Progenitor cell of endocrine pancreas (in vitro differentiated cells): ENCODE measurements around the gene HEMGN. TPM values are rescaled to one million over a fixed set of nuclear protein-coding genes. Genes with fewer than 3 reads are reported as not detected.

ENCODE experiments used
- DNase-seq: peaks from one replicate; pipeline ENCODE4 v3.0.0; 2021; ENCODE audit warnings: low spot score; ENCODE audit not compliant: unreplicated experiment
- H3K27ac Mint-ChIP-seq: 2 replicates; pipeline ENCODE4 v1.8.0; 2021; ENCODE audit warnings: mild to moderate bottlenecking, moderate library complexity, mixed read lengths
- H3K27me3 Mint-ChIP-seq: 2 replicates; pipeline ENCODE4 v1.8.0; 2021; ENCODE audit warnings: mixed read lengths
- H3K36me3 Mint-ChIP-seq: 2 replicates; pipeline ENCODE4 v1.8.0; 2022; ENCODE audit warnings: mixed read lengths; ENCODE audit not compliant: insufficient read depth
- H3K4me1 Mint-ChIP-seq: 2 replicates; pipeline ENCODE4 v1.8.0; 2021; ENCODE audit warnings: low read depth, mixed read lengths
- H3K4me3 Mint-ChIP-seq: 2 replicates; pipeline ENCODE4 v1.8.0; 2021; ENCODE audit warnings: low read depth, mild to moderate bottlenecking, moderate library complexity, mixed read lengths
- H3K9me3 Mint-ChIP-seq: 2 replicates; pipeline ENCODE4 v1.8.0; 2021; ENCODE audit warnings: low read depth, mixed read lengths
- total RNA-seq: library from RNA; stranded (reverse); gene quantifications from 2 replicates; pipeline ENCODE4 v1.2.1, GENCODE V29; 2021
- TF ChIP-seq, protein P1 (sequence below): fragments of 200-600 bp; sonication (generic); IDR thresholded peaks from one replicate; pipeline ENCODE4 v1.5.0; 2021; ENCODE audit warnings: antibody characterized with exemption, mild to moderate bottlenecking; ENCODE audit not compliant: unreplicated experiment

HEMGN gene
- total RNA-seq, 1 donor from 2014 or later, result not detected

DNA sequence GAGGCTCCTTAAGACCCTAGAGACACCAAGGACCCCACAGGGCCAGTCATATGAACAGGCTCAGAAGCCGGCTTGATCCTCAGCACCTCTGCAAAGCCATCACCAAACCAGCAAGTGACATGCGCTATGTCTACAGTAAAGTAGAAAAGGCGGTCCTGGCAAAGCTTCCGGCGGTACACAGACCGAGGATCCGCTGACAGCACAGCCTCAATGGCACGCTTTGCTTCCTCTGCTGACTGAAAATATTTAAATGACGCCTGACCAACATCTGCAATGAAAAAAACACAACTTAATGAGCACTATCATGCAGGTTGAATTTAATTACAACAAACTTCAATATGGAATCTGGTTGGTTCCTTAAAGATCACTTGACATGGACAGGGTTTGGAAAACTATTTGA, 33.2 kb downstream of the HEMGN start:
- Mint-ChIP-seq H3K36me3 (peaks cover 8% of the 10 kb centered on the region), H3K4me1 (no peaks in the 10 kb centered on the region), H3K27ac (no peak overlapping the region), H3K9me3 (no peaks in the 10 kb centered on the region), H3K27me3 (no peaks in the 10 kb centered on the region), H3K4me3 (no peak overlapping the region)
- DNase-seq, result no peak
- TF ChIP-seq, protein P1, sequence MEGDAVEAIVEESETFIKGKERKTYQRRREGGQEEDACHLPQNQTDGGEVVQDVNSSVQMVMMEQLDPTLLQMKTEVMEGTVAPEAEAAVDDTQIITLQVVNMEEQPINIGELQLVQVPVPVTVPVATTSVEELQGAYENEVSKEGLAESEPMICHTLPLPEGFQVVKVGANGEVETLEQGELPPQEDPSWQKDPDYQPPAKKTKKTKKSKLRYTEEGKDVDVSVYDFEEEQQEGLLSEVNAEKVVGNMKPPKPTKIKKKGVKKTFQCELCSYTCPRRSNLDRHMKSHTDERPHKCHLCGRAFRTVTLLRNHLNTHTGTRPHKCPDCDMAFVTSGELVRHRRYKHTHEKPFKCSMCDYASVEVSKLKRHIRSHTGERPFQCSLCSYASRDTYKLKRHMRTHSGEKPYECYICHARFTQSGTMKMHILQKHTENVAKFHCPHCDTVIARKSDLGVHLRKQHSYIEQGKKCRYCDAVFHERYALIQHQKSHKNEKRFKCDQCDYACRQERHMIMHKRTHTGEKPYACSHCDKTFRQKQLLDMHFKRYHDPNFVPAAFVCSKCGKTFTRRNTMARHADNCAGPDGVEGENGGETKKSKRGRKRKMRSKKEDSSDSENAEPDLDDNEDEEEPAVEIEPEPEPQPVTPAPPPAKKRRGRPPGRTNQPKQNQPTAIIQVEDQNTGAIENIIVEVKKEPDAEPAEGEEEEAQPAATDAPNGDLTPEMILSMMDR, result no peak

DNA sequence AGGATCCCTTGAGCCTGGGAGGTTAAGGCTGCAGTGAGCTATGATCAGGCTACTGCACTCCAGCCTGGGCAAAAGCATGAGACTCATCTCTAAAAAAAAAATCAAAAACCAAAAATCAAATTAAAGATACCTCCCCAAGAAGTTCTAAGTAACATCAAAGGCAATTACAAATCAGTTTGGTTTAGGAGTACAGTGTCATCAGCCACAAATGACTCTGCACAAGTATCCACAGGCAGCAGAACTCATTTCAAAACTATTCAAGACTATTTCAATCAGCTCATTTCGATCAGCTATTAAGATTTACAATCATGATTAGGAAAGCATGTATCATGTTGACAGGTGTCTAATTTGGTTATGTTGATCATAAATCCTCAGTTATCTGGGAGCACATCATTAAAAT, 34.8 kb downstream of the HEMGN start:
- TF ChIP-seq, protein P1, result no peak
- no peak overlapping the region for H3K27ac Mint-ChIP-seq
- no peaks in the 10 kb centered on the region for H3K27me3 Mint-ChIP-seq
- DNase-seq, result no peak
- no peaks in the 10 kb centered on the region for H3K4me1 Mint-ChIP-seq
- H3K4me3 Mint-ChIP-seq, result no peak overlapping the region
- H3K9me3 Mint-ChIP-seq, result no peaks in the 10 kb centered on the region
- peaks cover 8% of the 10 kb centered on the region for H3K36me3 Mint-ChIP-seq

DNA sequence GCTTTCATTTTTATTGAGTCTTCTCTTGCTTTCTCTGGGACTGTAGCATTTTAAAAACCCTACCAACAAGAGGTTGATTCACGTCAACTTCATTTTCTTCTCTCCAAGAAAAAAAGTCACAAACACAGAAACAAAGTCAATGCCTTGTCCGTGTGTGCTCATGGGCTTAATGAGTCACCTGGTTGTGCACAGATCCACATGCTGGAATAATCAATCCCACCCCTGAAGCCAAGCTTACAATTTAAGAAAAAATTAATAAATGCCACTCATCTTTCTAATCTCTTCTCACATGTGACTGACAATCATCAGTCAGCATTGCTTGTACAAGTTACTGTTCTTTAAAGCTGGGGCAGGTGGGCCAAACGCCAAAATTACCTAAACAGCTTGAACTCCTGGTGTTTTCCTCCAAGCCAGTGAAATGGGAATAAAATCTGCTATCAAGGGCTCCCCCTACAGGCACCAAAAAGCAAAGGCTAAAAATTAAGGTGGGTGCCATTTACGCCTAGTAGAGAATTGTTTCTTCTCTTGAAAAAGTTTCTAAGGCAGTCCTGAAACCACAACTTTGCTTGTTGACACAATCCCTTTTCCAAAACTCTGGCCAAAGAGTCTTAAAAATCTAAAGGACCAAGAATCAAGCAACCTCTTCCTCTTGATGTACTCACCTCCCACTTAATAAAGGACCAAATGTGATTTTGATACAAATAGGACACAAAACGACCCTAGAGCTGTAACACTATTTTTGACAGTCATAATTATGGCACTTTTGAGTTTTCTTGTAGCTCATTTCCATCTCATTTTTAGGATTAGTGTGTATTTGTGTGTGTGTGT, 37.0 kb downstream of the HEMGN start:
- Mint-ChIP-seq H3K27me3 (no peaks in the 10 kb centered on the region), H3K27ac (no peak overlapping the region), H3K36me3 (peaks cover 5% of the 10 kb centered on the region), H3K4me1 (no peaks in the 10 kb centered on the region), H3K4me3 (no peak overlapping the region), H3K9me3 (no peaks in the 10 kb centered on the region)
- DNase-seq, result no peak
- TF ChIP-seq, protein P1, result peak; percentile 79

DNA sequence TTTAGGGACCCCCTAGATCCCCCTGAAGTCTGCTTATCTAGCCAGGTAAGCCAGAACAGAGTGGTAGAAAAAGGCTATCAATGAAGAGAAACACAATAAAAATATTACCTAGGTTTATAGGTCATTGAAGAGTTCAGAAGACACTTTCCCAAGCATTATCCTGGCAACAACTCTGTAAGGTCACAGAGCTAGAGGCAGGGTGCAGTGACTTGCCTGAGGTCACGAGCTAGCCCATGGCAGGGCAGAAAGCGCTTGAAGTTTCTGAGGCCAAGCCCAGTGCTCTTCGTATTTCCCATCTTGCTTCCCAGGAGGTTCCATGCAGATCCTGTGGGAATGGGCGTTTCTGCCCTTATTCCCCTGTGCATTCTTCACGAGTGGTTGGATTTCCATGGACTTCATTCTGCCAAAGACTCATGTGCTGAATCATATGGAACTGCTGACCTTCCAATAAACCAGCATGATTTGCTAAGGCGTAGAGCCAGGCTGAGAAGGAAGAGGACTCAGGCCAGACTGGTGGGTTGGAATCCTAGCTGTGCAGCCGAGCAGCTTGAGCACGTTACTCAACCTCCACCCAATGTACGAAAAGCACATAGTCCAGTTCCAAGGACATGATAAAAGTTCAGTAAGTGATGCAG, 37.8 kb downstream of the HEMGN start:
- Mint-ChIP-seq H3K9me3 (no peaks in the 10 kb centered on the region), H3K4me3 (no peak overlapping the region), H3K27me3 (no peaks in the 10 kb centered on the region), H3K27ac (no peak overlapping the region), H3K4me1 (no peaks in the 10 kb centered on the region), H3K36me3 (peaks cover 8% of the 10 kb centered on the region)
- TF ChIP-seq, protein P1, result no peak
- DNase-seq, result no peak

DNA sequence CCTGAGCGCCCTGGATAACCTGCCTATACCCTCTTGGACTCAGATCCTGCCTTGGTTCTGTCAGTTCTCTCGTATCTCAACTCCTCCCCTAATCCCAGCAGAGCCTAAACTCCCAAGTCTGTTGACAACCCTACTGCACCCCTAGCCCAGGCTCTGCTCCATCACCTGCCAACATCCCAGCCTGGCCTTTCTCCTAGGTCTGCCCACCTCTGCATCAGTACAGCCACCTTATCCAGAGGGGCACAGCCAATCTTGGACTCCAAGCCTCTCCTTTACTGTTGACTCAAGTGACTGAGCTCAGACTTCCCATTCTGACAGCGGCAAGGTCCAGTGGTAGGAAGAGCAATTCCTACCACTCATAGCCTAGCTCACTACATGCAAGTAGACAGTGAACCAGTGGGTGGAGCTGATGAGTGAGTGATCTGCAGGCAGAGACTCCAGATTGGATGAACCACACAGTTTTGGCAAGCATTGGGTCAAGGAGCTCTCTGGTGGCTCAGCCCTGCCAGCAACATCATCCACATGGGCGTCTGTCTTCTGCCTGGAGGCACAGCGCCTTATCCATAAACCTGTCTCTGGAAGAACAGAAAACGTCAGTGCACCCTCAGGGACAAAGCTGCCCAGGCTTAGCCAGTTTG, 42.2 kb downstream of the HEMGN start:
- H3K4me1 Mint-ChIP-seq, result no peaks in the 10 kb centered on the region
- peaks cover 4% of the 10 kb centered on the region for H3K36me3 Mint-ChIP-seq
- no peak for DNase-seq
- peaks cover 4% of the 10 kb centered on the region for H3K9me3 Mint-ChIP-seq
- no peak overlapping the region for H3K4me3 Mint-ChIP-seq
- TF ChIP-seq, protein P1, result no peak
- H3K27ac Mint-ChIP-seq, result no peak overlapping the region
- peaks cover 14% of the 10 kb centered on the region for H3K27me3 Mint-ChIP-seq
